ENCODE results near the gene TM9SF1.

DNA sequence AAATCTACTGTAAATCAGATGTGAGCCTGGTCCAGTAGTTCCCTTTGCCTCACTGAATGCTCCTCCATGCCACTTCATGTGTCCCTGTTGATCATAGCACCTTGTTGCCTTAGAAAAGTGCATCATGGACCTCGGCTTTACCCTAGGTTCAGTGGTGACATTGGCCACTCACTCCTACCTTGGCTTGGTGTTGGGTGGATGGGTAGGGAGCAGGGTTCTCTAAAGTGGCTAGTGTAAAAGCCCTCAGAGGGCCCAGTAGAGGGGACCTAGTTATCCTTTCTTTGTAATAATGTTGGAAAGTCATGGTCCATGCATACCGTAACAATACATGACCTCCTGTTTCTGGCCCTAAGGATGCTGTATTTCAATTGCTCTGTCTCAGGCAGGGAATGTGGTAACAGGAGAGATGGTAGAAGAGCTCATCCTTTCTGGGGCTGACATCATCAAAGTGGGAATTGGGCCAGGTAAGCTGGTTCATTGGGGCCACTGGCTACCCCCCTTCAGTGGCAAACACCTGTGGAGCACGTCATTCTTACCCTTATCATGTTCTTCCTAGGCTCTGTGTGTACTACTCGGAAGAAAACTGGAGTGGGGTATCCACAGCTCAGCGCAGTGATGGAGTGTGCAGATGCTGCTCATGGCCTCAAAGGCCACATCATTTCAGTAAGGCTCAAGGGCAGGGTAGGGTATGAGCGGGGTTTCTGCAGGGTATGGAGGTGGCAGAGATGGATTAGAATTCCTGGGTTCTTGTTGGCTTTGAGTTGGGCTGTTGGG lies 41.6 kb upstream of the TM9SF1 start:
- TF ChIP-seq, protein P1, sequence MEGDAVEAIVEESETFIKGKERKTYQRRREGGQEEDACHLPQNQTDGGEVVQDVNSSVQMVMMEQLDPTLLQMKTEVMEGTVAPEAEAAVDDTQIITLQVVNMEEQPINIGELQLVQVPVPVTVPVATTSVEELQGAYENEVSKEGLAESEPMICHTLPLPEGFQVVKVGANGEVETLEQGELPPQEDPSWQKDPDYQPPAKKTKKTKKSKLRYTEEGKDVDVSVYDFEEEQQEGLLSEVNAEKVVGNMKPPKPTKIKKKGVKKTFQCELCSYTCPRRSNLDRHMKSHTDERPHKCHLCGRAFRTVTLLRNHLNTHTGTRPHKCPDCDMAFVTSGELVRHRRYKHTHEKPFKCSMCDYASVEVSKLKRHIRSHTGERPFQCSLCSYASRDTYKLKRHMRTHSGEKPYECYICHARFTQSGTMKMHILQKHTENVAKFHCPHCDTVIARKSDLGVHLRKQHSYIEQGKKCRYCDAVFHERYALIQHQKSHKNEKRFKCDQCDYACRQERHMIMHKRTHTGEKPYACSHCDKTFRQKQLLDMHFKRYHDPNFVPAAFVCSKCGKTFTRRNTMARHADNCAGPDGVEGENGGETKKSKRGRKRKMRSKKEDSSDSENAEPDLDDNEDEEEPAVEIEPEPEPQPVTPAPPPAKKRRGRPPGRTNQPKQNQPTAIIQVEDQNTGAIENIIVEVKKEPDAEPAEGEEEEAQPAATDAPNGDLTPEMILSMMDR (IDR thresholded peaks at IDR 0.05): no peak
- TF ChIP-seq RNF2 (IDR thresholded peaks at IDR 0.05; ENCODE audit: borderline replicate concordance, low read depth) (no peak), EP300 (IDR thresholded peaks at IDR 0.05) (no peak), TP53 (CRISPR knock-in tag; IDR thresholded peaks at IDR 0.05) (no peak), HDAC2 (IDR thresholded peaks at IDR 0.05) (no peak), RAD21 (conservative IDR thresholded peaks at IDR 0.05 in 1 of 2, IDR thresholded peaks at IDR 0.05 in 1 of 2) (no peak)
- TF ChIP-seq, protein P2, sequence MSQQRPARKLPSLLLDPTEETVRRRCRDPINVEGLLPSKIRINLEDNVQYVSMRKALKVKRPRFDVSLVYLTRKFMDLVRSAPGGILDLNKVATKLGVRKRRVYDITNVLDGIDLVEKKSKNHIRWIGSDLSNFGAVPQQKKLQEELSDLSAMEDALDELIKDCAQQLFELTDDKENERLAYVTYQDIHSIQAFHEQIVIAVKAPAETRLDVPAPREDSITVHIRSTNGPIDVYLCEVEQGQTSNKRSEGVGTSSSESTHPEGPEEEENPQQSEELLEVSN (IDR thresholded peaks at IDR 0.05; ENCODE audit: borderline replicate concordance, low read depth): no peak
- TF ChIP-seq, protein P3, sequence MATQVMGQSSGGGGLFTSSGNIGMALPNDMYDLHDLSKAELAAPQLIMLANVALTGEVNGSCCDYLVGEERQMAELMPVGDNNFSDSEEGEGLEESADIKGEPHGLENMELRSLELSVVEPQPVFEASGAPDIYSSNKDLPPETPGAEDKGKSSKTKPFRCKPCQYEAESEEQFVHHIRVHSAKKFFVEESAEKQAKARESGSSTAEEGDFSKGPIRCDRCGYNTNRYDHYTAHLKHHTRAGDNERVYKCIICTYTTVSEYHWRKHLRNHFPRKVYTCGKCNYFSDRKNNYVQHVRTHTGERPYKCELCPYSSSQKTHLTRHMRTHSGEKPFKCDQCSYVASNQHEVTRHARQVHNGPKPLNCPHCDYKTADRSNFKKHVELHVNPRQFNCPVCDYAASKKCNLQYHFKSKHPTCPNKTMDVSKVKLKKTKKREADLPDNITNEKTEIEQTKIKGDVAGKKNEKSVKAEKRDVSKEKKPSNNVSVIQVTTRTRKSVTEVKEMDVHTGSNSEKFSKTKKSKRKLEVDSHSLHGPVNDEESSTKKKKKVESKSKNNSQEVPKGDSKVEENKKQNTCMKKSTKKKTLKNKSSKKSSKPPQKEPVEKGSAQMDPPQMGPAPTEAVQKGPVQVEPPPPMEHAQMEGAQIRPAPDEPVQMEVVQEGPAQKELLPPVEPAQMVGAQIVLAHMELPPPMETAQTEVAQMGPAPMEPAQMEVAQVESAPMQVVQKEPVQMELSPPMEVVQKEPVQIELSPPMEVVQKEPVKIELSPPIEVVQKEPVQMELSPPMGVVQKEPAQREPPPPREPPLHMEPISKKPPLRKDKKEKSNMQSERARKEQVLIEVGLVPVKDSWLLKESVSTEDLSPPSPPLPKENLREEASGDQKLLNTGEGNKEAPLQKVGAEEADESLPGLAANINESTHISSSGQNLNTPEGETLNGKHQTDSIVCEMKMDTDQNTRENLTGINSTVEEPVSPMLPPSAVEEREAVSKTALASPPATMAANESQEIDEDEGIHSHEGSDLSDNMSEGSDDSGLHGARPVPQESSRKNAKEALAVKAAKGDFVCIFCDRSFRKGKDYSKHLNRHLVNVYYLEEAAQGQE (IDR thresholded peaks at IDR 0.05): no peak
